ENCODE results near the gene CDK5R1. TPM values are rescaled to one million over a fixed set of nuclear protein-coding genes. Genes with fewer than 3 reads are reported as not detected.
A peak's percentile ranks its signal among the peaks of the same experiment; 100 is the strongest.

CDK5R1 gene
- total RNA-seq, 1 donor from 2014 or later = 0.68 TPM

- no peak for ATAC-seq
- no peak for DNase-seq (ENCODE audit: low spot score)
These were observed 16.2 kb upstream of the CDK5R1 start for GRCh38 chr17:32470405-32471167.

- ATAC-seq = no peak
- DNase-seq (ENCODE audit: low spot score) = no peak
These were observed 15.1 kb upstream of the CDK5R1 start for GRCh38 chr17:32471652-32472051.

GRCh38 chr17:32475258-32475657 lies 11.5 kb upstream of the CDK5R1 start:
- DNase-seq (ENCODE audit: low spot score) (no peak), ATAC-seq (no peak)

GRCh38 chr17:32477220-32477619 lies 9.6 kb upstream of the CDK5R1 start:
- ATAC-seq (no peak), DNase-seq (ENCODE audit: low spot score) (no peak)

- no peak for DNase-seq (ENCODE audit: low spot score)
These were observed 7.6 kb upstream of the CDK5R1 start for GRCh38 chr17:32479074-32479617.

GRCh38 chr17:32481193-32481592 lies 5.6 kb upstream of the CDK5R1 start:
- no peak for DNase-seq (ENCODE audit: low spot score)
- no peak for ATAC-seq

More at GRCh38 chr17:32479074-32479617, 7.6 kb upstream of the CDK5R1 start:
- peak; percentile 84 for ATAC-seq

- ATAC-seq (no peak), DNase-seq (ENCODE audit: low spot score) (no peak)
These were observed 4.0 kb upstream of the CDK5R1 start for GRCh38 chr17:32482568-32483320.

GRCh38 chr17:32483451-32484019 lies 3.3 kb upstream of the CDK5R1 start:
- ATAC-seq (peak; percentile 28), DNase-seq (ENCODE audit: low spot score) (no peak)

GRCh38 chr17:32484041-32484461 lies 2.7 kb upstream of the CDK5R1 start:
- DNase-seq (ENCODE audit: low spot score) (no peak), ATAC-seq (no peak)

GRCh38 chr17:32484628-32485027 lies 2.2 kb upstream of the CDK5R1 start:
- no peak for ATAC-seq
- DNase-seq (ENCODE audit: low spot score) = no peak

GRCh38 chr17:32485261-32486110 lies 1.3 kb upstream of the CDK5R1 start:
- ATAC-seq (no peak), DNase-seq (ENCODE audit: low spot score) (no peak)

- DNase-seq (ENCODE audit: low spot score) = peak; percentile 83
- ATAC-seq = peak; percentile 86
These were observed 587 bp upstream of the CDK5R1 start for GRCh38 chr17:32486111-32486700.

- no peak for DNase-seq (ENCODE audit: low spot score)
- no peak for ATAC-seq
These were observed 832 bp downstream of the CDK5R1 start for GRCh38 chr17:32487473-32488176.

- no peak for DNase-seq (ENCODE audit: low spot score)
- no peak for ATAC-seq
These were observed 1.4 kb downstream of the CDK5R1 start for GRCh38 chr17:32488177-32488542.

GRCh38 chr17:32488604-32489180 lies 1.9 kb downstream of the CDK5R1 start:
- ATAC-seq (peak; percentile 29), DNase-seq (ENCODE audit: low spot score) (peak; percentile 63)

- DNase-seq (ENCODE audit: low spot score) (no peak), ATAC-seq (no peak)
These were observed 2.7 kb downstream of the CDK5R1 start for GRCh38 chr17:32489320-32490100.

GRCh38 chr17:32490101-32490482 lies 3.3 kb downstream of the CDK5R1 start:
- ATAC-seq (no peak), DNase-seq (ENCODE audit: low spot score) (no peak)

Data from left lobe of liver (tissue), 2 donors.